SK-N-SH (cell line): Measurements from ENCODE around the gene MPP7. TPM values are rescaled to one million over a fixed set of nuclear protein-coding genes. Genes with fewer than 3 reads are reported as not detected.

Experiments used
- CTCF ChIA-PET: fragments of 300-600, 350-600 bp; formaldehyde crosslinking; extraction: SDS; loops from one replicate; lab custom pipeline; 2021; lab: Yijun Ruan, JAX
- POLR2A ChIA-PET: fragments of 350-600 bp; sonication (Branson Sonifier 250); formaldehyde crosslinking; extraction: SDS; loops from one replicate; lab custom pipeline; 2020; ENCODE audit warnings: antibody characterized with exemption, inconsistent platforms; lab: Yijun Ruan, JAX
- DNase-seq: peaks from one replicate; pipeline ENCODE4 v3.0.0; 2012
- H2AFZ ChIP-seq: fragments of 200-600 bp; sonication (generic); 2 replicates; pipeline ENCODE4 v1.8.1; 2016; ENCODE audit warnings: antibody characterized with exemption, mild to moderate bottlenecking, low read depth
- H3F3A ChIP-seq: fragments of 200-600 bp; sonication (generic); replicated peaks from 2 replicates; pipeline ENCODE3; 2016; ENCODE audit warnings: antibody characterized with exemption, mild to moderate bottlenecking; ENCODE audit not compliant: insufficient read depth
- H3K27ac ChIP-seq, 2 experiments: fragments of 200-500 bp in 1 of 2; fragments of 200-600 bp in 1 of 2; sonication (Bioruptor generic) in 1 of 2; sonication (generic), shearing (Covaris generic) in 1 of 2; 2 replicates each; pipeline versions ENCODE4 v1.5.1 to v1.6.1; 2014 to 2016; ENCODE audit warnings: low read depth in 2 of 2, inconsistent platforms in 1 of 2, low read length in 1 of 2, mild to moderate bottlenecking in 1 of 2, mixed read lengths in 1 of 2
- H3K27me3 ChIP-seq: fragments of 200-600 bp; sonication (generic), shearing (Covaris generic); 2 replicates; pipeline ENCODE4 v1.6.1; 2016; ENCODE audit warnings: mixed run types; ENCODE audit not compliant: insufficient read depth
- H3K36me3 ChIP-seq, 2 experiments: fragments of 200-500 bp in 1 of 2; fragments of 200-600 bp in 1 of 2; sonication (Bioruptor generic) in 1 of 2; sonication (generic) in 1 of 2; replicated peaks in 1 of 2; 2 replicates each; pipeline versions ENCODE3 to v1.5.1; 2014 to 2016; ENCODE audit warnings: low read length in 1 of 2, mild to moderate bottlenecking in 1 of 2; ENCODE audit not compliant: insufficient read depth in 2 of 2, control insufficient read depth in 1 of 2
- H3K4me1 ChIP-seq, 2 experiments: fragments of 200-500 bp in 1 of 2; fragments of 200-600 bp in 1 of 2; sonication (Bioruptor generic) in 1 of 2; sonication (generic), shearing (Covaris generic) in 1 of 2; 2 replicates each; pipeline versions ENCODE4 v1.5.1 to v1.6.1; 2014 to 2016; ENCODE audit warnings: low read depth in 1 of 2, low read length in 1 of 2, mixed run types in 1 of 2; ENCODE audit not compliant: insufficient read depth in 2 of 2, control insufficient read depth in 1 of 2
- H3K4me2 ChIP-seq: fragments of 200-600 bp; sonication (generic), shearing (Covaris generic); 2 replicates; pipeline ENCODE4 v1.6.1; 2017; ENCODE audit warnings: mixed run types
- H3K4me3 ChIP-seq, 2 experiments: fragments of 200-500 bp in 1 of 2; fragments of 200-600 bp in 1 of 2; sonication (Bioruptor generic) in 1 of 2; sonication (generic), shearing (Covaris generic) in 1 of 2; 2 replicates each; pipeline versions ENCODE4 v1.5.1 to v1.8.1; 2014 to 2016; ENCODE audit warnings: low read depth in 2 of 2, inconsistent platforms in 1 of 2, low read length in 1 of 2, mild to moderate bottlenecking in 1 of 2, mixed read lengths in 1 of 2, moderate library complexity in 1 of 2
- H3K79me2 ChIP-seq: fragments of 200-600 bp; sonication (generic); 2 replicates; pipeline ENCODE4 v1.8.1; 2017; ENCODE audit warnings: mild to moderate bottlenecking; ENCODE audit not compliant: insufficient read depth
- H3K9ac ChIP-seq: fragments of 200-600 bp; sonication (generic); 2 replicates; pipeline ENCODE4 v1.6.1; 2017; ENCODE audit warnings: mixed run types
- H3K9me2 ChIP-seq: fragments of 200-600 bp; sonication (generic); 2 replicates; pipeline ENCODE4 v1.6.1; 2017; ENCODE audit warnings: mixed run types
- H3K9me3 ChIP-seq: fragments of 200-600 bp; sonication (generic); 2 replicates; pipeline ENCODE4 v1.6.1; 2017; ENCODE audit warnings: mixed run types, mild to moderate bottlenecking, moderate library complexity
- H4K20me1 ChIP-seq: fragments of 200-600 bp; sonication (generic); 2 replicates; pipeline ENCODE4 v1.6.1; 2017; ENCODE audit warnings: mild to moderate bottlenecking, mixed run types; ENCODE audit not compliant: insufficient read depth
- CHD2 ChIP-seq: fragments of 150-350 bp; IDR thresholded peaks from 2 replicates; pipeline ENCODE4 v1.6.1; 2018; ENCODE audit warnings: low read length; ENCODE audit not compliant: partially characterized antibody
- CTCF ChIP-seq: fragments of 200-600 bp; sonication (generic); IDR thresholded peaks from 2 replicates; pipeline ENCODE4 v1.6.1; 2017; ENCODE audit warnings: antibody characterized with exemption, mild to moderate bottlenecking, moderate library complexity
- ELF1 ChIP-seq: IDR thresholded peaks from 2 replicates; pipeline ENCODE4 v1.4.0; 2012
- EP300 ChIP-seq, 2 experiments: IDR thresholded peaks; 2 replicates each; pipeline versions ENCODE4 v1.4.0 to v1.6.1; 2012; ENCODE audit warnings: borderline replicate concordance in 1 of 2, low read depth in 1 of 2, low read length in 1 of 2
- GATA2 ChIP-seq: sonication (generic); formaldehyde crosslinking; IDR thresholded peaks from 2 replicates; pipeline ENCODE4 v1.5.0; 2020; ENCODE audit warnings: mild to moderate bottlenecking, missing genetic modification reagents
- JUND ChIP-seq: IDR thresholded peaks from 2 replicates; pipeline ENCODE4 v1.4.0; 2012
- MEF2A ChIP-seq: IDR thresholded peaks from 2 replicates; pipeline ENCODE4 v1.4.0; 2012; ENCODE audit warnings: low read depth, borderline replicate concordance
- NFIC ChIP-seq: IDR thresholded peaks from 2 replicates; pipeline ENCODE4 v1.4.0; 2012; ENCODE audit warnings: borderline replicate concordance
- PBX3 ChIP-seq: IDR thresholded peaks from 2 replicates; pipeline ENCODE4; 2012
- RAD21 ChIP-seq: IDR thresholded peaks from 2 replicates; pipeline ENCODE4 v1.6.1; 2012; ENCODE audit warnings: mild to moderate bottlenecking, low read length
- RFX5 ChIP-seq: IDR thresholded peaks from 2 replicates; pipeline ENCODE4 v1.6.1; 2012; ENCODE audit warnings: mild to moderate bottlenecking, improper control_type of control experiment, low read length
- RXRA ChIP-seq: IDR thresholded peaks from 2 replicates; pipeline ENCODE4 v1.4.0; 2012; ENCODE audit warnings: low read depth, mild to moderate bottlenecking, borderline replicate concordance
- TAF1 ChIP-seq: IDR thresholded peaks from 2 replicates; pipeline ENCODE4 v1.6.1; 2012; ENCODE audit warnings: low read depth, mild to moderate bottlenecking, low read length, moderate library complexity, borderline replicate concordance
- TCF12 ChIP-seq: IDR thresholded peaks from 2 replicates; pipeline ENCODE4 v1.4.0; 2012
- WGBS: methylation state at CpG from one replicate; pipeline ENCODE4 v1.1.6; 2017; ENCODE audit warnings: low lambda C conversion rate; 5-methylcytosine and 5-hydroxymethylcytosine counted together
- polyA plus RNA-seq, 3 experiments: library from polyadenylated mRNA; depleted of rRNA; stranded (reverse); fragments of >200 nt; gene quantifications; 2 replicates each; pipeline ENCODE4 v1.2.3, GENCODE V29; 2012
- TF ChIP-seq, protein P1 (sequence below): IDR thresholded peaks from 2 replicates; pipeline ENCODE4 v1.4.0; 2012; ENCODE audit warnings: low read depth, borderline replicate concordance

Gene MPP7
- polyA plus RNA-seq, 1 of the 3 experiments (the other 2 are of a cell fraction) = not detected

GRCh38 chr10:28273343-28273742 is 29.5 kb downstream of the MPP7 start:
- POLR2A ChIA-PET = no interaction called here
- H3K9me2 ChIP-seq = no peaks in the 10 kb centered on the region
- H4K20me1 ChIP-seq = no peaks in the 10 kb centered on the region
- no peaks in the 10 kb centered on the region for H3K9me3 ChIP-seq
- no peaks in the 10 kb centered on the region for H3K36me3 ChIP-seq
- CTCF ChIA-PET = no interaction called here
- TF ChIP-seq MEF2A (no peak), EP300 (IDR thresholded peaks at IDR 0.05; ENCODE audit: borderline replicate concordance in 1 of 2, low read depth in 1 of 2, low read length in 1 of 2) (no peak), GATA2 (no peak), JUND (no peak), CHD2 (no peak), TAF1 (no peak), RXRA (no peak), NFIC (no peak), ELF1 (no peak), PBX3 (no peak), CTCF (no peak), TCF12 (no peak), RAD21 (no peak), RFX5 (no peak)
- TF ChIP-seq, protein P1, sequence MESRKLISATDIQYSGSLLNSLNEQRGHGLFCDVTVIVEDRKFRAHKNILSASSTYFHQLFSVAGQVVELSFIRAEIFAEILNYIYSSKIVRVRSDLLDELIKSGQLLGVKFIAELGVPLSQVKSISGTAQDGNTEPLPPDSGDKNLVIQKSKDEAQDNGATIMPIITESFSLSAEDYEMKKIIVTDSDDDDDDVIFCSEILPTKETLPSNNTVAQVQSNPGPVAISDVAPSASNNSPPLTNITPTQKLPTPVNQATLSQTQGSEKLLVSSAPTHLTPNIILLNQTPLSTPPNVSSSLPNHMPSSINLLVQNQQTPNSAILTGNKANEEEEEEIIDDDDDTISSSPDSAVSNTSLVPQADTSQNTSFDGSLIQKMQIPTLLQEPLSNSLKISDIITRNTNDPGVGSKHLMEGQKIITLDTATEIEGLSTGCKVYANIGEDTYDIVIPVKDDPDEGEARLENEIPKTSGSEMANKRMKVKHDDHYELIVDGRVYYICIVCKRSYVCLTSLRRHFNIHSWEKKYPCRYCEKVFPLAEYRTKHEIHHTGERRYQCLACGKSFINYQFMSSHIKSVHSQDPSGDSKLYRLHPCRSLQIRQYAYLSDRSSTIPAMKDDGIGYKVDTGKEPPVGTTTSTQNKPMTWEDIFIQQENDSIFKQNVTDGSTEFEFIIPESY = no peak
- H3K27ac ChIP-seq = no peak overlapping the region
- H2AFZ ChIP-seq = no peak overlapping the region
- no peak for DNase-seq
- no peaks in the 10 kb centered on the region for H3F3A ChIP-seq
- H3K79me2 ChIP-seq = no peaks in the 10 kb centered on the region
- H3K4me3 ChIP-seq = no peak overlapping the region
- H3K4me2 ChIP-seq = no peak overlapping the region
- 24% methylated on average over 5 of the region's 5 CpGs for WGBS
- H3K4me1 ChIP-seq = no peaks in the 10 kb centered on the region
- no peak overlapping the region for H3K9ac ChIP-seq
- H3K27me3 ChIP-seq = peaks cover 8% of the 10 kb centered on the region; the same call in 1 of the 2 replicates
